HCT116 (cell line): ENCODE results near the gene IL23A. TPM values are rescaled to one million over a fixed set of nuclear protein-coding genes. Genes with fewer than 3 reads are reported as not detected.

ENCODE experiments used
- ATAC-seq: fragments of 200-7000 bp; cut with Tn5 transposase; 2 replicates; pipeline ENCODE4 v1.9.1; 2020; ENCODE audit warnings: mild to moderate bottlenecking, moderate library complexity
- BruUV-seq: library from RNA; stranded (reverse); fragments of 400-500 nt; replicated peaks from 2 replicates; lab custom pipeline; 2021; lab: Mats Ljungman, UMichigan
- CTCF ChIA-PET: fragments of 300-600 bp; sonication (Branson Sonifier 250); formaldehyde crosslinking; loops from one replicate; lab custom pipeline; 2021; ENCODE audit warnings: antibody characterized with exemption; lab: Charles Lee
- POLR2A ChIA-PET: fragments of 300-600, 350-600 bp; sonication (Branson Sonifier 250); formaldehyde crosslinking; loops from one replicate; lab custom pipeline; 2021; ENCODE audit warnings: antibody characterized with exemption; lab: Charles Lee
- RAD21 ChIA-PET, 2 experiments: fragments of 300-600 bp; sonication (Branson Sonifier 250); formaldehyde crosslinking; loops; one replicate each; lab custom pipeline; 2023; ENCODE audit warnings: low total read pairs in 2 of 2; ENCODE audit not compliant: uncharacterized antibody in 2 of 2, unreplicated experiment in 2 of 2, low non-redundant PET in 1 of 2; lab: Charles Lee
- DNase-seq: peaks from one replicate; pipeline ENCODE4 v3.0.0-alpha.2; 2010; ENCODE audit warnings: low read depth, low spot score
- H2AFZ ChIP-seq: fragments of 200-600 bp; shearing (Covaris generic), sonication (generic); 2 replicates; pipeline ENCODE4 v1.6.1; 2017; ENCODE audit warnings: low read depth, mixed run types, mixed read lengths, antibody characterized with exemption, low read length; ENCODE audit not compliant: poor library complexity, severe bottlenecking
- H3K27ac ChIP-seq: 2 replicates; pipeline ENCODE4 v1.5.1; 2012; ENCODE audit warnings: low read depth, low read length
- H3K27me3 ChIP-seq: fragments of 200-600 bp; sonication (generic); 2 replicates; pipeline ENCODE4 v1.6.1; 2016; ENCODE audit warnings: mixed run types, low read length, mixed read lengths; ENCODE audit not compliant: insufficient read depth
- H3K36me3 ChIP-seq, 2 experiments: fragments of 200-500 bp in 1 of 2; fragments of 200-600 bp in 1 of 2; sonication (Bioruptor generic) in 1 of 2; sonication (generic) in 1 of 2; 2 replicates each; pipeline versions ENCODE4 v1.5.1 to v1.6.1; 2014 to 2016; ENCODE audit warnings: low read length in 2 of 2, inconsistent platforms in 1 of 2, mixed read lengths in 1 of 2, mixed run types in 1 of 2; ENCODE audit not compliant: insufficient read depth in 2 of 2, control insufficient read depth in 1 of 2
- H3K4me1 ChIP-seq, 2 experiments: fragments of 200-600 bp in 1 of 2; sonication (generic) in 1 of 2; 2 replicates each; pipeline versions ENCODE4 v1.5.1 to v1.6.1; 2012 to 2017; ENCODE audit warnings: low read length in 2 of 2, inconsistent platforms in 1 of 2, mild to moderate bottlenecking in 1 of 2, mixed read lengths in 1 of 2, mixed run types in 1 of 2, moderate library complexity in 1 of 2; ENCODE audit not compliant: insufficient read depth in 2 of 2, control insufficient read depth in 1 of 2
- H3K4me2 ChIP-seq: fragments of 200-600 bp; sonication (generic); 2 replicates; pipeline ENCODE4 v1.6.1; 2017; ENCODE audit warnings: mixed run types, low read length, mixed read lengths
- H3K4me3 ChIP-seq, 2 experiments: fragments of 200-600 bp in 1 of 2; sonication (generic) in 1 of 2; replicated peaks in 1 of 2; 2 replicates each; pipeline ENCODE4 v1.5.1; 2011 to 2016; ENCODE audit warnings: low read length in 2 of 2, control low read depth in 1 of 2, low read depth in 1 of 2, mild to moderate bottlenecking in 1 of 2, mixed read lengths in 1 of 2, mixed run types in 1 of 2
- H3K79me2 ChIP-seq: fragments of 200-600 bp; sonication (generic); 2 replicates; pipeline ENCODE4 v1.6.1; 2017; ENCODE audit warnings: mild to moderate bottlenecking, mixed run types, low read length, moderate library complexity, mixed read lengths; ENCODE audit not compliant: insufficient read depth
- H3K9ac ChIP-seq: fragments of 200-600 bp; sonication (generic); 2 replicates; pipeline ENCODE4 v1.6.1; 2016; ENCODE audit warnings: low read length, mixed read lengths
- H3K9me2 ChIP-seq: fragments of 200-600 bp; sonication (generic), shearing (Covaris generic); 2 replicates; pipeline ENCODE4 v1.6.1; 2017; ENCODE audit warnings: mixed run types, mild to moderate bottlenecking, moderate library complexity; ENCODE audit not compliant: insufficient read depth
- H3K9me3 ChIP-seq, 2 experiments: fragments of 200-500 bp in 1 of 2; fragments of 200-600 bp in 1 of 2; sonication (Bioruptor generic) in 1 of 2; sonication (generic) in 1 of 2; 2 replicates each; pipeline ENCODE4 v1.6.1; 2014 to 2017; ENCODE audit warnings: low read length in 2 of 2, mixed read lengths in 2 of 2, inconsistent platforms in 1 of 2, low read depth in 1 of 2, mild to moderate bottlenecking in 1 of 2, mixed run types in 1 of 2, moderate library complexity in 1 of 2; ENCODE audit not compliant: control insufficient read depth in 1 of 2, insufficient read depth in 1 of 2
- H4K20me1 ChIP-seq: fragments of 200-600 bp; sonication (generic), shearing (Covaris generic); 2 replicates; pipeline ENCODE4 v1.6.1; 2017; ENCODE audit warnings: mixed run types, mild to moderate bottlenecking, moderate library complexity; ENCODE audit not compliant: insufficient read depth
- CBX3 ChIP-seq: IDR thresholded peaks from 2 replicates; pipeline ENCODE4 v1.6.1; 2012; ENCODE audit warnings: low read depth
- ELF1 ChIP-seq: IDR thresholded peaks from 2 replicates; pipeline ENCODE4 v1.6.1; 2012; ENCODE audit warnings: low read depth, borderline replicate concordance
- EZH2 ChIP-seq: fragments of 200-600 bp; sonication (generic); IDR thresholded peaks from 2 replicates; pipeline ENCODE4 v1.6.1; 2017; ENCODE audit warnings: antibody characterized with exemption, mixed run types
- FOSL1 ChIP-seq: IDR thresholded peaks from 2 replicates; pipeline ENCODE4 v1.6.1; 2012; ENCODE audit warnings: low read depth
- POLR2A ChIP-seq: IDR thresholded peaks from 2 replicates; pipeline ENCODE4 v1.7.0; 2011; ENCODE audit warnings: borderline replicate concordance; ENCODE audit not compliant: insufficient read depth, insufficient read length; ENCODE audit errors: extremely low read depth
- RAD21 ChIP-seq: IDR thresholded peaks from 2 replicates; pipeline ENCODE4 v1.6.1; 2012; ENCODE audit warnings: low read depth, mild to moderate bottlenecking
- SP1 ChIP-seq: IDR thresholded peaks from 2 replicates; pipeline ENCODE4 v1.6.1; 2012; ENCODE audit warnings: low read depth
- SRF ChIP-seq: IDR thresholded peaks from 2 replicates; pipeline ENCODE4 v1.6.1; 2012; ENCODE audit warnings: low read depth
- YY1 ChIP-seq: IDR thresholded peaks from 2 replicates; pipeline ENCODE4 v1.6.1; 2011; ENCODE audit warnings: low read length, low read depth, moderate library complexity, mild to moderate bottlenecking; ENCODE audit not compliant: insufficient replicate concordance; ENCODE audit errors: extremely low read depth
- intact Hi-C: fragments of 100-400 bp; cut with micrococcal nuclease; formaldehyde crosslinking; loops from 2 replicates; pipeline ENCODE4 v1.10.0; 2022
- total RNA-seq: library from RNA; stranded (reverse); gene quantifications from one replicate; pipeline ENCODE4 v1.2.1, GENCODE V29; 2021; ENCODE audit not compliant: unreplicated experiment
- TF ChIP-seq, protein P1 (sequence below), 3 experiments: fragments of 200-600 bp in 1 of 3; sonication (generic) in 1 of 3; IDR thresholded peaks in 2 of 3; conservative IDR thresholded peaks in 1 of 3; 2 replicates each; pipeline ENCODE4 v1.5.1; 2012 to 2017; ENCODE audit warnings: low read depth in 2 of 3, low read length in 2 of 3, antibody characterized with exemption in 1 of 3, borderline replicate concordance in 1 of 3, control low read depth in 1 of 3, mild to moderate bottlenecking in 1 of 3, mixed read lengths in 1 of 3, mixed run types in 1 of 3, moderate library complexity in 1 of 3; ENCODE audit not compliant: insufficient read depth in 1 of 3
- TF ChIP-seq, protein P2 (sequence below): IDR thresholded peaks from 2 replicates; pipeline ENCODE4 v1.6.1; 2012

IL23A gene
- total RNA-seq, 1 experiment from 2014 or later, result 0.59 TPM

DNA sequence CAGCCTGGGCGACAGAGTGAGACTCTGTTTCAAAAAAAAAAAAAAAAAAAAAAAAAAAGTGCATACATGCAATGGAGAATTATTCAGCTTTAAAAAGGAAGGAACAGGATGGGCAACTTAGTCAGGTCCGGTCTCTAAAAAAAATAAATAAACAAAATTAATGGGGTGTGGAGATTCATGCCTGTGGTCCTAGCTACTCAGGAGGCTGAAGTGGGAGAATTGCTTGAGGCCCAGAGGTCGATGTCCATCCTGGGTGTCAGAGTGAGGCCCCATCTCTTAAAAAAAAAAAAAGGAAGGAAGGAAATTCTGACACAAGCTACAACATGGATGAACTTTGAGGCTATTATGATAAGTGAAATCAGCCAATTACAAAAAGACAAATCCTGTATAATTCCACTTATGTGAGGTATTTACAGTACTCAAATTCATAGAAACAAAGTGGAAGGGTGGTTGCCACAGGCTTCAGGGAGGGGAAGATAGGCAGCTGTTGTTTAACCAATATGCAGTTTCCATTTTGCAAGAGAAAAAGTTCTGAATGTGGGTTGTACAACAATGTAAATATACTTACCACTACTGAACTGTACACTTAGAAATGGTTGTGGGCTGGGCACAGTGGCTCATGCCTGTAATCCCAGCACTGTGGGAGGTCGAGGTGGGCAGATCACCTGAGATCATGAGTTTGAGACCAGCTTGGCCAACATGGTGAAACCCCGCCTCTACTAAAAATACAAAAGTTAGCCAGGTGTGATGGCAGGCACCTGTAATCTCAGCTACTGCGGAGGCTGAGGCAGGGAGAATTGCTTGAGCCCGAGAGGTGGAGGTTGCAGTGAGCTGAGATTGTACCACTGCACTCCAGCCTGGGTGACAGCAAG lies 36.3 kb downstream of the IL23A start:
- Histone ChIP-seq H3K9me3 (no peaks in the 10 kb centered on the region), H3K9me2 (no peaks in the 10 kb centered on the region), H3K79me2 (no peaks in the 10 kb centered on the region), H3K9ac (no peak overlapping the region), H3K4me3 (no peak overlapping the region), H3K36me3 (no peaks in the 10 kb centered on the region), H3K27ac (no peak overlapping the region), H2AFZ (no peak overlapping the region), H3K4me2 (no peak overlapping the region), H3K27me3 (no peaks in the 10 kb centered on the region), H4K20me1 (no peaks in the 10 kb centered on the region), H3K4me1 (peaks cover 0 to 7% of the 10 kb centered on the region in 2 experiments; a peak in 1 of 4 replicates)
- ATAC-seq, result no peak
- TF ChIP-seq YY1 (no peak), CBX3 (no peak), FOSL1 (no peak), EZH2 (no peak), RAD21 (no peak), SRF (no peak), SP1 (no peak), ELF1 (no peak), POLR2A (no peak)
- TF ChIP-seq, protein P1, sequence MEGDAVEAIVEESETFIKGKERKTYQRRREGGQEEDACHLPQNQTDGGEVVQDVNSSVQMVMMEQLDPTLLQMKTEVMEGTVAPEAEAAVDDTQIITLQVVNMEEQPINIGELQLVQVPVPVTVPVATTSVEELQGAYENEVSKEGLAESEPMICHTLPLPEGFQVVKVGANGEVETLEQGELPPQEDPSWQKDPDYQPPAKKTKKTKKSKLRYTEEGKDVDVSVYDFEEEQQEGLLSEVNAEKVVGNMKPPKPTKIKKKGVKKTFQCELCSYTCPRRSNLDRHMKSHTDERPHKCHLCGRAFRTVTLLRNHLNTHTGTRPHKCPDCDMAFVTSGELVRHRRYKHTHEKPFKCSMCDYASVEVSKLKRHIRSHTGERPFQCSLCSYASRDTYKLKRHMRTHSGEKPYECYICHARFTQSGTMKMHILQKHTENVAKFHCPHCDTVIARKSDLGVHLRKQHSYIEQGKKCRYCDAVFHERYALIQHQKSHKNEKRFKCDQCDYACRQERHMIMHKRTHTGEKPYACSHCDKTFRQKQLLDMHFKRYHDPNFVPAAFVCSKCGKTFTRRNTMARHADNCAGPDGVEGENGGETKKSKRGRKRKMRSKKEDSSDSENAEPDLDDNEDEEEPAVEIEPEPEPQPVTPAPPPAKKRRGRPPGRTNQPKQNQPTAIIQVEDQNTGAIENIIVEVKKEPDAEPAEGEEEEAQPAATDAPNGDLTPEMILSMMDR (IDR thresholded peaks at IDR 0.05 in 2 of 3, conservative IDR thresholded peaks at IDR 0.05 in 1 of 3; ENCODE audit: borderline replicate concordance in 1 of 3, insufficient read depth in 1 of 3, low read depth in 2 of 3, low read length in 2 of 3), result no peak
- TF ChIP-seq, protein P2, sequence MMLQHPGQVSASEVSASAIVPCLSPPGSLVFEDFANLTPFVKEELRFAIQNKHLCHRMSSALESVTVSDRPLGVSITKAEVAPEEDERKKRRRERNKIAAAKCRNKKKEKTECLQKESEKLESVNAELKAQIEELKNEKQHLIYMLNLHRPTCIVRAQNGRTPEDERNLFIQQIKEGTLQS, result no peak
- intact Hi-C loops, result no loop called here
- no peak for DNase-seq
- BruUV-seq, result no TSS peak
- CTCF ChIA-PET, result interaction anchor here (1.4 kb wide), 1 partner anchor 15 kb away, joined by 5 read pairs; the partner anchor contains the start of gene STAT2
- POLR2A ChIA-PET, result no interaction called here
- RAD21 ChIA-PET, result interaction anchor here (0.6 to 0.7 kb wide), 3 partner anchors 8 to 101 kb away, joined by 3 read pairs; no protein-coding TSS in a partner anchor
